Smooth muscle cell (in vitro differentiated cells): Measurements from ENCODE around the gene RPTOR. TPM values are rescaled to one million over a fixed set of nuclear protein-coding genes. Genes with fewer than 3 reads are reported as not detected.
A peak's percentile ranks its signal among the peaks of the same experiment; 100 is the strongest.

Experiments
- DNase-seq: peaks from one replicate; lab custom pipeline; 2025; ENCODE audit not compliant: unreplicated experiment; lab: John Stamatoyannopoulos, UW
- H2AFZ ChIP-seq: fragments of 200-600 bp; sonication (generic); 2 replicates; pipeline ENCODE4 v1.6.0; 2016; ENCODE audit warnings: antibody characterized with exemption, low read depth, mild to moderate bottlenecking
- H3F3A ChIP-seq: fragments of 200-600 bp; sonication (generic); 2 replicates; pipeline ENCODE4 v1.6.0; 2017; ENCODE audit warnings: antibody characterized with exemption, low read depth
- H3K27ac ChIP-seq: fragments of 200-600 bp; sonication (generic); 2 replicates; pipeline ENCODE4 v1.5.1; 2016; ENCODE audit warnings: low read depth, mild to moderate bottlenecking
- H3K27me3 ChIP-seq: fragments of 200-600 bp; sonication (generic); 2 replicates; pipeline ENCODE4 v1.6.1; 2016; ENCODE audit warnings: low read depth, mild to moderate bottlenecking
- H3K36me3 ChIP-seq: fragments of 200-600 bp; sonication (generic); 2 replicates; pipeline ENCODE4 v1.5.1; 2016; ENCODE audit warnings: low read depth
- H3K4me1 ChIP-seq: fragments of 200-600 bp; sonication (generic); 2 replicates; pipeline ENCODE4 v1.5.1; 2016; ENCODE audit warnings: low read depth
- H3K4me2 ChIP-seq: fragments of 200-600 bp; sonication (generic); 2 replicates; pipeline ENCODE4 v1.6.0; 2016; ENCODE audit warnings: mild to moderate bottlenecking
- H3K4me3 ChIP-seq: fragments of 200-600 bp; sonication (generic); 2 replicates; pipeline ENCODE4 v1.5.1; 2016; ENCODE audit warnings: mild to moderate bottlenecking
- H3K79me2 ChIP-seq: fragments of 200-600 bp; sonication (generic); 2 replicates; pipeline ENCODE4 v1.6.0; 2016; ENCODE audit warnings: low read depth, mild to moderate bottlenecking
- H3K9ac ChIP-seq: fragments of 200-600 bp; sonication (generic); 2 replicates; pipeline ENCODE4 v1.6.0; 2016; ENCODE audit warnings: low read depth
- H3K9me3 ChIP-seq: fragments of 200-600 bp; sonication (generic); replicated peaks from 2 replicates; pipeline ENCODE4 v1.5.1; 2016; ENCODE audit warnings: low read depth
- H4K20me1 ChIP-seq: fragments of 200-600 bp; sonication (generic); 2 replicates; pipeline ENCODE4 v1.6.0; 2016; ENCODE audit warnings: low read depth
- CTCF ChIP-seq: fragments of 200-600 bp; sonication (generic); IDR thresholded peaks from 2 replicates; pipeline ENCODE4 v1.5.1; 2017; ENCODE audit warnings: borderline replicate concordance, mild to moderate bottlenecking, antibody characterized with exemption; ENCODE audit not compliant: insufficient read depth, poor library complexity, severe bottlenecking
- WGBS: methylation state at CpG from one replicate; pipeline ENCODE4 v1.1.7; 2016; ENCODE audit warnings: low lambda C conversion rate; 5-methylcytosine and 5-hydroxymethylcytosine counted together
- polyA plus RNA-seq: library from polyadenylated mRNA; unstranded; fragments of >200 nt; fragmentation: Nextera tagmentation; extraction: Ambion mirVana; gene quantifications from 2 replicates; pipeline ENCODE4 v1.2.1, GENCODE V29; 2016
- total RNA-seq: library from RNA; depleted of rRNA; stranded (reverse); fragments of >200 nt; gene quantifications from 2 replicates; pipeline ENCODE4 v1.2.3, GENCODE V29; 2014

RPTOR gene
- total and polyA plus RNA-seq, 2 experiments from 2014 or later = 10.6 to 12.2 TPM

GRCh38 chr17:80931421-80932265 is 387.0 kb downstream of the RPTOR start:
- H2AFZ ChIP-seq = no peak overlapping the region
- no peaks in the 10 kb centered on the region for H3K79me2 ChIP-seq
- H3K9ac ChIP-seq = peak overlapping the region; percentile 54
- 63% methylated on average over 13 of the region's 13 CpGs for WGBS
- H3K9me3 ChIP-seq = no peaks in the 10 kb centered on the region
- no peak overlapping the region for H3K4me2 ChIP-seq
- no peaks in the 10 kb centered on the region for H3K36me3 ChIP-seq
- H3K4me1 ChIP-seq = peaks cover 21% of the 10 kb centered on the region
- H3K4me3 ChIP-seq = no peak overlapping the region
- no peaks in the 10 kb centered on the region for H4K20me1 ChIP-seq
- no peak for TF ChIP-seq CTCF
- H3K27ac ChIP-seq = peak overlapping the region; percentile 37
- no peaks in the 10 kb centered on the region for H3F3A ChIP-seq
- no peak for DNase-seq
- H3K27me3 ChIP-seq = no peaks in the 10 kb centered on the region

- no peak overlapping the region for H3K4me2 ChIP-seq
- WGBS = 97% methylated on average over 2 of the region's 2 CpGs
- no peaks in the 10 kb centered on the region for H3K79me2 ChIP-seq
- TF ChIP-seq CTCF = no peak
- DNase-seq = no peak
- H4K20me1 ChIP-seq = no peaks in the 10 kb centered on the region
- no peaks in the 10 kb centered on the region for H3K9me3 ChIP-seq
- H3K27ac ChIP-seq = no peak overlapping the region
- no peaks in the 10 kb centered on the region for H3F3A ChIP-seq
- H3K27me3 ChIP-seq = no peaks in the 10 kb centered on the region
- H2AFZ ChIP-seq = no peak overlapping the region
- peaks cover 22% of the 10 kb centered on the region for H3K4me1 ChIP-seq
- no peak overlapping the region for H3K9ac ChIP-seq
- no peak overlapping the region for H3K4me3 ChIP-seq
- no peaks in the 10 kb centered on the region for H3K36me3 ChIP-seq
These were observed 390.9 kb downstream of the RPTOR start for GRCh38 chr17:80935526-80935925.

GRCh38 chr17:80936218-80936617 is 391.6 kb downstream of the RPTOR start:
- H3K4me2 ChIP-seq = no peak overlapping the region
- H3K4me1 ChIP-seq = peaks cover 20% of the 10 kb centered on the region
- DNase-seq = no peak
- no peak overlapping the region for H3K27ac ChIP-seq
- H3K36me3 ChIP-seq = no peaks in the 10 kb centered on the region
- TF ChIP-seq CTCF = no peak
- no peak overlapping the region for H3K4me3 ChIP-seq
- H3F3A ChIP-seq = no peaks in the 10 kb centered on the region
- H3K9ac ChIP-seq = no peak overlapping the region
- H4K20me1 ChIP-seq = no peaks in the 10 kb centered on the region
- H2AFZ ChIP-seq = no peak overlapping the region
- H3K27me3 ChIP-seq = no peaks in the 10 kb centered on the region
- no peaks in the 10 kb centered on the region for H3K9me3 ChIP-seq
- 96% methylated on average over 4 of the region's 4 CpGs for WGBS
- no peaks in the 10 kb centered on the region for H3K79me2 ChIP-seq

- H3K27ac ChIP-seq = no peak overlapping the region
- no peaks in the 10 kb centered on the region for H3K36me3 ChIP-seq
- H4K20me1 ChIP-seq = no peaks in the 10 kb centered on the region
- no peak overlapping the region for H3K9ac ChIP-seq
- H3K79me2 ChIP-seq = no peaks in the 10 kb centered on the region
- TF ChIP-seq CTCF = no peak
- no peaks in the 10 kb centered on the region for H3K9me3 ChIP-seq
- 91% methylated on average over 12 of the region's 12 CpGs for WGBS
- no peak overlapping the region for H3K4me3 ChIP-seq
- peaks cover 15% of the 10 kb centered on the region for H3K4me1 ChIP-seq
- DNase-seq = no peak
- no peaks in the 10 kb centered on the region for H3F3A ChIP-seq
- no peak overlapping the region for H2AFZ ChIP-seq
- H3K27me3 ChIP-seq = no peaks in the 10 kb centered on the region
- H3K4me2 ChIP-seq = no peak overlapping the region
These were observed 392.1 kb downstream of the RPTOR start for GRCh38 chr17:80936723-80937122.
